Activated CD4-positive, alpha-beta T cell treated with anti-CD3 and anti-CD28 coated beads, Interleukin-2, amount 50 U/mL, for 16 hours (primary cell): ENCODE data around the gene KDM1B.
A peak's percentile ranks its signal among the peaks of the same experiment; 100 is the strongest.

Source experiments
- DNase-seq: peaks from one replicate; pipeline ENCODE4 v3.0.0-alpha.2; 2020

Gene KDM1B

DNA sequence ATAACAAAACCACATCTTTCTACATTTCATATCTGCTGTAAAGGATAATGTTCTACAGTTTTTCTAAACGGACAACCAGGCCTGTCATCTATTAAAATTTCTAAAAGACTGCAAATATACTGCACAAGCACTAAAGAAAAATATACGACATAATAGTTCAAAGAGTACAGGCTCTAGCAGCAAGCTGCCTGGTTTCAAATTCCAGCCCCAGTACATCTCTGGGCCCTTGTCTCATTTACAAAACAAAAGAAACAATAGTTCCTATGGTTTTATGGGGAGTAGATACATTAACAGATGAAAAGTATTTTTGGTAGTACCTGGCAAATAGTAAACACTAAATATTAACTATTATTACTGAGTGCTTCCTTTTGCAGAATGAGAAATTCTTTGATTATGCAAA lies 85.0 kb downstream of the KDM1B start:
- DNase-seq = no peak

DNA sequence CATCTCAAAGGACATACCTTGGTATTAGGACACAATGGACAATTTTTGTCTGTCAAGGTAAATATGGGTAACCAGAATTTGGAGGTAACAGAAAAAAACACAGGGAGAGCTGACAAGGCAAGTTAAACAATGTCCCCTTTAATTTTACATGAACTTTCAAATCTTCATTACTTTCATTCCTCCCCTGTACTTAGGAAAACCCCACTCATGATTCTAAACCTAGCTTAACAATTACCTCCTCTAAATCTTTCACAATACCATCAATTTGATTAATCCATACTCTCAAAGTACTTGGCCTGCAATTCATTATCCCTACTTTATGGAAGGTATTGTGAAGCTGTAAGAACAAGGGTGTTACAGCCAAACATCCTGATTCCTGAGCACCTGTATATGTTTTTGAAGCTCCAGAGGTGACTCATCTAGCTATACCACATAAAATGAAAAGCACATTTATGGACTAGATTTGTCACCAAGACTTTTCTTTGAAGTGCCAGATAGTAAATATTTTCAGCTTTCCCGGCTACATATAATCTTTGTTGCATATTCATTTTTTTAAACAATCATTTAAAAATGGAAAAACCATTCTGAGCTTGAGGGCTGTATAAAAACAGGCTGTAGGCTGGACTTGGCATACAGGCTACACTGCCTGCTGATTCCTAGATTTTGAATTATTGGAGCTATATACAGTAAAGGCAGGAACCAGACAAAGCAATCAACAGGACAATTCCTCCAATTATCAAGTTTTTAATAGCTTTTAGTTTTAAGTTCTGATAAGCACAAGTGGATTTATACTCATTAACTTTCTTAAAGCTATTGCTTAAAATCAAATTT lies 86.2 kb downstream of the KDM1B start:
- peak; percentile 35 for DNase-seq

DNA sequence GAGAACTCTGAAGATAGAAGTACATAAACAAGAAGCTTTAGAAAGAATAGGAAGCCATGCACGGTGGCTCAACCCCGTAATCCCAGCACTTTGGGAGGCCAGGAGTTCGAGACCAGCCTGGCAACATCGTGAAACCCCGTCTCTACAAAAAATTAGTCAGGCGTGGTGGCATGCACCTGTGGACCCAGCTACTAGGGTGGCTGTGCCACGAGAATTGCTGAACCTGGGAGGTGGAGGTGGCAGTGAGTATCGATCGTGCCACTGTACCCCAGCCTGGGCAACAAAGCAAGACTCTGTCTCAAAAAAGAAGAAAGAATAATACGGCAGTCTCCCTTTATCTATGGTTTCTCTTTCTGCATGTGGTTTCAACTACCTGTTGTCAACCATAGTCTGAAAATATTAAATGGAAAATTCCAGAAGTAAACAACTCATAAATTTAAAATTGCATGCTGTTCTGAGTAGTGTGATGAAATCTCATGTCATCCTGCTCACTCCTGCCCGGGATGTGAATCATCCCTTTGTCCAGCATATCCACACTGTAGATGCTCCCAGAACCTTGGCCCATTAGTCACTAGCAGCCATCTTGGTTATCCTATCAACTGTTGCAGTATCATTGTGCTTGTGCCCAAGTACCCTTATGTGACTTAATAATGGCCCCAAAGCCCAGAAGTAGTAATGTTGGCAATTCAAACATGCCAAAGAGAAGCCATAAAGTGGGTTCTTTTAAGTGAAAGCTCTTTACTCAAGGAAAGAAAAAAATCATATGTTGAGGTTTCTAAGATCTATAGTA lies 87.0 kb downstream of the KDM1B start:
- no peak for DNase-seq

DNA sequence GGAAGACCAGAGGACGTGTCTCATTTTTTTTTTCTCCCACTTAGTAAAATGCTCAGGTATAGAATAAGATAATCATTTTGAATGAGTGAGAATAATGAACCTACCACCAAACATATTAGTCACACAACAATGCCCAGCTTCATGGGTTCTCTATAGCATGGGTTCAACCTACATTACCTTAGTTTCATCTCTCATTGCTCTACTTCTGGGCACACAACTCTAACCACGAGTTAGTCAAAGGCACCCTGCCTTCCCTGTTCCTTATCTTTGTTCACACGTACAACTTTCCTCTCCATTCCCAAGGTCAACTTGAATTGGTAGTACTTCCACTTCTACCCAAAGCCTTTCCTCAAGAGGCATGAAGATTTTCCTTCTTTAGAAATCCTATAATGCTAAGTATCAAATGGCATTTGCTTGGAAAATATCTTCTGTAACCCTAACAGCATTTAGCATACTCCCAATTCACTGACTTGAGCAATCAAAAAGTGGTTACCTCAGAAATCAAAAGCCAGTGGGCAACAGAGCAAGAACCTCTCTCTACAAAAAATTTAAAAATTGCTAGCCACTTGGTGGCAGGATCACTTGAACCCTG lies 88.2 kb downstream of the KDM1B start:
- peak; percentile 28 for DNase-seq

DNA sequence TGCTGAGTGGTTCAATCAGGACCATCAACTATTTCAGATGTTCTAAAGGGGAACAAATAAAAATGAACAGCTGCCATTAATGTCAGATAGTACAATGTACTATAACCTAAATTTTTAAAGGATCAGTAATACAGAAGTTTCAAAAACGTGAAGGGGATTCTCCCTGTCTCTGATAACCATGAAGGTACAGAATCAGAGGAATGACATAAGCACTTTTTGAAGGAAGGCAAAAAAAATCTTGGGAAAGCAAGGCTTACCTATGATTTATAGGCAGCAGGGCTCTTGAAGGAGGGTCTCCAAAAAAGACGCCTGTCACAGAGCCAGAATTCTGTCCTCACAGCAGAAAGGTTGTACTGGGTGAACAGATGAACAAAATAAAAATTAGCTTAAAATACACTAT lies 89.0 kb downstream of the KDM1B start:
- DNase-seq = no peak

DNA sequence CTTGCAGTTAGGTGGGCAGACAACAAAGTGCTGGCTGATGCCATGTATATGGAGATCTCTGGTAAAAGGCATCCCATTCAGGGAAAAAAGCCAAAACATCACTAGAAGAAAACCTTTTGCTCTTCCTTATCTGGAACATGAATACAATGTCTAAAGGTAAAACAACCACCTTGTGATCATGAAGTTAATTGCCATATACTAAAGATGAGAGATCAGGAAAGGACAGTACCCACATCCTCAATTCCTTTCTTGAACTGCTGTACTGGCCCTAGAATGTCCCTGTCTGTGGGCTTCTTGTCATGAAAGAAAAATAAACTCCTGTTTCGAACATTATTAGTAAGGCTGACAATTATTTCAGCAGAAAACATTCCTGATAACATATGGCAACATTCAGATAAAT lies 89.9 kb downstream of the KDM1B start:
- DNase-seq = no peak

DNA sequence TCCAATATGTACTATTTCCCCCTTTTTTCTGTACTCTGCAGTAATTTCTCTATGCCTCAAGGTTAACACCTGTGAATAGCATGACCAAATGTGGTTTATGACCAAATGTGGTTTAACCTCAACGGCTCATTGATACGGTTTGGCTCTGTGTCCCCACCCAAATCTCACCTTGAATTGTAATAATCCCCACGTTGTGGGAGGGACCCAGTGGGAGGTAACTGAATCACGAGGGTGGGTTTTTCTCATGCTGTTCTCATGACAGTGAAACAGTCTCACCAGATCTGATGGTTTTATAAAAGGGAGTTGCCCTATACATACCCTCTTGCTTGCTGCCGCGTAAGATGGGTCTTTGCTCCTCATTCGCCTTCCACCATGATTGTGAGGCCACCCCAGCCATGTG lies 90.4 kb downstream of the KDM1B start:
- peak; percentile 64 for DNase-seq

DNA sequence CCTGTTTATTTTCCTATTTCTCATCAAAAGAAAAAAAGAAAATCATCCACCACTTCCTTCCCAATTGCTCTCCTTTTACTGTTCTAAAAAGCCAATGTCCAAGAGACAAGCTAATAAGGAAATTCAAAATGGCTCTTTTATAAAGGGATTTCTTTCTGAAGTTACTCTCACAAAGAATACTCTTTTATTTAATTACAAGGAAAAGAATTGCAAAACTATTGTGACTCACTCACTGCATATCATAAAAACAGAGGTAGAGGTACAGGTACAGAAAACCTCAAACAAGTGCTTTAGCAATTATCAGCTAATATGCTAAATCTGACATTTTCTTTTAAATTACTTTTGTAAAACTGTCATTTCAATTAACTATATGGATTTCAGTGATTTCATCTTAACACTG lies 91.0 kb downstream of the KDM1B start:
- no peak for DNase-seq

DNA sequence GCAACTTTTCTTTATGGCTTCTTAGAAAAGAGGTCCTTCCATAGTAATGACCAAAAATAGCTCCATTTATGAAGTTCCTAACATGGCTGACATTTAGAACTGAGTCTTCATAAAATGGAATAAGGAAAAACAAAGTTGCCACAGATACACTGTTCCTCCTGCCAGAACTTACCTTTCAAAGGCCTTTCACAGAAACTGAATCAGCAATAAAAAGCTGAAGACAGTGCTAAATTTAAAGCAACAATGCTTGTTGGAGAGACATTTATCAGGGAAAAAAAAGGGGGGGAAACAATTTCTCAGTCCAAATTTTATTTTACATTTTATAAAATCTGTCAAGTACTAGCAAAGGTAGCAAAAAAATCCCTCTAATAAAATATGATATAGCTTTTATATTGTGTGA lies 91.8 kb downstream of the KDM1B start:
- DNase-seq = no peak

DNA sequence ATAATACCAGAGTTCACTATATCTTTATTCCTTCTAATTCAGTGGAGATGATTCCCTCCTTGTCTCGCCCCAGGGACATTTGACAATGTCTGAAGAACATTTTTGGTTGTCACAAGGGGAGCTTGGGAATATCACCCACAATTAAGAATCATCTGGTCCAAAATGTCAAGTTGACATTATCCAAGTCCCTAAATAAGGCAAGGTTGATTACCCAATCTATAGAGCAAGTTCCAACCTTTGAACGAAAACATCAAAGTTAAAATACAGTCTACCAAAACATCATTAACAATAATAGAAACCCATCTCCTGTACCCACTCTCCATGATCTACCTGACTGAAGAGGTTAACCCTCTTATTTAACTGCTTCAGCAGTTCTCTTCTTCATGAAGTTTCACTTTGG lies 93.5 kb downstream of the KDM1B start:
- DNase-seq = no peak

DNA sequence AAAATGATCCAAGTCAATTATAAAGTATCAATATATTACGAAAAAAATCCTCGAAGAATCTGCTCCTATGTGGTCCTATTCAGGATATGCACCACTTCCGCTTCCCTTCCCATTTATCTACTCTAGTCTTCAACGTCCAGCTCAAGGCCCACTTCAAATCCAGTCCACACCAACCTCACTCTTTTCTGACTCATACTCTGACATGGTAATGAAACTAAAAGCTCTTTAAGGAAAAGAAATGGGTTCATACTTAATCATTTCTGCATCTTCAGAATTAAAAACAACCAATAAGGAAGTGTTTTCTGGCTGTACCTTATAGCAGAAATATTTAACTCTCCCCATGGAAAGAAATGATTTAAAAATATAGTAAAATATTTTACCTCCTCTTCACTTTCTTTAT lies 94.0 kb downstream of the KDM1B start:
- DNase-seq = no peak

DNA sequence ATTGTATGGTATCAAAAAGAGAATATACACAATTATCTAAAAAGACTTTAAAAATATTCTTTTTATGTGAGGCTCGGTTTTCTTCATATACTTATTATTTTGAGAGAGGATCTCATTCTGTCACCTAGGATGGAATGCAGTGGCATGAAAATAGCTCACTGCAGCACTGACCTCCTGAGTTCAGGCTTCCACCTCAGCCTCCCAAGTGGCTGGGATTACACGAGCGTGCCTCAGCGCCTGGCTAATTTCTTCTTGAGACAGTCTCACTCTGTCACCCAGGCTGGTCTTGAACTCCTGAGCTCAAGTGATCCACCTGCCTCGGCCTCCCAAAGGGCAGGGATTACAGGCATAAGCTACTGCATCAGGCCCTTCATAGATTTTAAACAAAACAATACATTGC lies 98.4 kb downstream of the KDM1B start:
- no peak for DNase-seq

DNA sequence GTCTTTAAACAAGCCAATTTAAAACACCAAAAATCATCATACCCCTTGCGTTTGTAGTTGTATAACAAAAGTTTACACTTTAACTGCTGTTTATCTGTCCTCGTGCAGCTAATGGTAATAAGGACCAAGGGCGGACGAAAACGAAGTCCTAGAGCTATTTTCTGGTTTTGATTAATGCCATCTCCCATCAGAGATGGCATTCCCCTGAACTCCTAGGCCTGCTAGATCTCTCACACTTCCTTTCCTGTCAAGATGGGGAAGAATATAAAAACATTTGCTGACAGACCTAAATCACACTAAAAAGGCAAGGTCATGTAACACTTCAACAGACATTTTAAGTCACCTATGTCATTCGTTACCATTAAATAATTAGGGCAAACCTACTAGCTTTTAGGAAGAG lies 99.6 kb downstream of the KDM1B start:
- DNase-seq = no peak

DNA sequence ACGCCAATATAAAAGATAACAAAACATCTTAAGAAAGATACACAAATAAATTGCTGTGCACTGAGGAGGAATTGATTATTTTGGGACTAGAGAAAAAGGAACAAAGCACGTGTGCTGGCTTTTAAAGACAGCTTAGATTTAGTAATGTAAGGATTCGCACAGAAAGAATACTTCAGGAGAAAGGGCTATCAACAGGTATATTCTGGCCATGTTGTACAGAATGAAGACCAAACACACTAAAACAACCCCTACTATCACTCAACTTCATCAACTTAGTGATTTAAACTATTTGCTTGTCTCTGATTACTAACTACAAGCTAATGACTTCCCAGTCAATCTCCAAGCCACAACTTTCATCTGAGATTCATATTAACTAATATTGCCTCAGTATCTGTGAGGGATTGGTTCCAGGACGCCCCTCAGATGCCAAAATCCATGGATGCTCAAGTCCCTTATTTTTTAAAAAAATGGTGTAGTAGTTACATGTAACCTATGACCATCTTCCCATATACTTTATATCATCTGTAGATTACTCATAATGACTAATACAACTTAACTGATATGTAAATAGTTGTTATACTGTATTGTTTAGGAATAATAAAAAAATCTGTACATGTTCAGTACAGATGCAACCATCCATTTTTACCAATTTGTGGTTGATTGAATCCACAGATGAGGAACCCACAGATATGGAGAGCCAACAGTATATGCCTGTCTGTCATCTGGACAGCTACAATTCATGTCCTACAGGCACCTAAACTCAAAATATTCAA lies 104.6 kb downstream of the KDM1B start:
- no peak for DNase-seq

DNA sequence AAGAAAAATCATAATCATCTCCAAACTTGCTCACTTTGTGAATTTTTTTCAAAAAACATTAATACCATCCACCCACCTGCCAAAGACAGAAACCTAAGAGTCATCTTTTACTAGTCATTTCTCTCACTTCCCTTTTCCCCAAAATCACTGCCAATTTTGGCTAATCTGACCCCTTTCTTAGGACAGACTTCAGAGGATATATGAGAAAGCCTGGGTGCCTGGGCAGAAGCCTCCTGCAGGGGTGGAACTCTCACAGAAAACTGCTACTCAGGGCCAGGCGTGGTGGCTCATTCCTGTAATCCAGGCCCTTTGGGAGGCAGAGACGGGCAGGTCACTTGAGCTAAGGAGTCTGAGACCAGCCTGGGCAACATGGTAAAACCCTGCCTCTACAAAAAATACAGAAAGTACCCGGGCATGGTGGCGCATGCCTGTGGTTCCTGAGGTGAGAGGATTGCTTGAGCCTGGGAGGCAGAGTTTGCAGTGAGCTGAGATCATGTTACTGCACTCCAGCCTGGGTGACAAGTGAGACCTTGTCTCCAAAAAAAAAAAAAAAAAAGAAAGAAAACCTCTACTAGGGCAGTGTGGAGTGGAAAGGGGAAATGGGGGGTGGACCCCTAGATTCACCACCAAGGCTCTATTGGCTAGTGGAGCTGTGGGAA lies 105.4 kb downstream of the KDM1B start:
- DNase-seq = peak; percentile 55

DNA sequence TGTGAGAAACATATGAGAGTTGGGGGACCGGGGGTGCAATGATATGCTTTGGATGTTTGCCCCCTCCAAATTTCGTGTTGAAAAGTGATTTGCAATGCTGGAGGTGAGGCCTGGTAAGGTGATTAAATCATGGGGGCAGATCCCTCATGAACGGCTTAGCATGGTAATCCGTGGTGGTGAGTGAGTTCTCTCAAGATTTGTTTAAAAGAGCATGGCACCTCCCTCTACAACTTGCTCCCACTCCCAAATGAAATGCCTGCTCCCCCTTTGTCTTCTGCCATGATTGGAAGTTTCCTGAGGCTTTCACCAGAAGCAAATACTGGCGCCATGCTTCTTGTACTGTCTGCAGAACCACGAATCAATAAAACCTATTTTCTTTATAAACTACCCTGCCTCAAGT lies 106.7 kb downstream of the KDM1B start:
- no peak for DNase-seq

DNA sequence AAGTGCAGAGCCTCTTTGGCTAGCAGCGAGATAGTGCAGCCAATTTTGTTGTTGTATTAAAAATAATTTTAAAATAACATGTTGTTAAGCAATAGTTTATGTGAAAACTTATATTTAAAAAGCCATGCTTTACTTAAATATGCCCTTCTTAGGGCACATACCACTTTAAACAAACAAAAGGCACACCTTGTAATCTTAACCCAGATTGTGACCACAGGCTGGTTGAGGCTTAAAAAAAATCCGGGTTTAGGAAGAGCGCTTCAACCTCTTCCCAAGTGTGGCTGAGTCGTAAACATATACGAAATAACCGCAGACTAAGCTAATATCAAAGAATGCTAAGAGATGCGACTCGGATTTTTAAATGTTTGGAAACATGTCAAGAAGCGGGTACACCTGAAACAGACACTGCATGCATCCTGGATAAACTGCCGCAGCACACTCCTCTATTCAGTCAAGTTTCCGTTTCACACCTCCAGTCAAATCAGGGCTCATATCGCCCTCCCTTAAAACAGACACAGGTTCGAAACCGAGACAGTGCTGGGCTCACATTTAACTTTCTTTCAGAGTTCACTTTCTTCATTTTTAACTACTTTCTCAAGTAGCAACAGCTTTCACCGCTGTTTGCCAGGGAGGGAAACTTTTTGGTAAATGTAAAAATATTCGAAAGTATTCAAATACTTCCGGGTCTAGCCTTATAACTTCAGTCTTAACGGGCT lies 107.6 kb downstream of the KDM1B start:
- DNase-seq = peak; percentile 83

DNA sequence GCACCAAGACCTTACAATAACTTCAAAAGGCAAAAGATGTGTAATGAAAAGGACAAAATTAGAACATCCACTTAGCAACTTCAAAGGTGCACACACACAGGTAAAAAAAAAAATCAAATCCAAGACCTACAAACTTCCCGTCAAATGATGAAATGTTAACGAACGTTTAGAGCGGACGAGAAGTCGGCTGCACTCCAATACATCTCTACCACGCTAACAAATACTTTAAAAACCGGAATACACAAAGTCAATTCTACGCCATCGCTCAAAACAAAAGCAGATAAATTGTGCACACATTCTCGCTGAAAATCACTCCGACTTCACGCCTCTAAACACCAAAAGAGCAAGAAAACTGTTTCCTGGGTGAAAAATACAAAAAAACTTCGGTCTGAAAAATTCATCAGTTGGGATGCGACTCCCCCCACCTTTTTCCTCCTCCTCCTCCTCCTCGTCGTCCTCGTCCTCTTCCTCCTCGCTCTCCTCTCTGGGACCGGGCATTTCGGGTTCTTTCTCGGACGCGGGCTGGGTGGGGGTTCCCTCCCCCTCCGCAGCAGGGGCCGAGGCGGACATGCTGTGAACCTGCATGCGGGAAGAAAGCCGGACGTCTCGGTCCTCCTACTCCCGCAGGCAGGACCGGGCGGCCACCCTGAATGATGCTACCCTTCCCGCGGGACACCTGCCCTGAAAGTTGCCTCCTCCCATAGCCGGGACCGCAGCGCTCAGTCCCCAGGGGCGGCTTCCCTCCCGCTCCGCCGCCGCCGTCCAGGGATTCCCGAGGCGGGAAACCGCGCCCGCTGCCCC lies 108.4 kb downstream of the KDM1B start:
- DNase-seq = peak; percentile 33

DNA sequence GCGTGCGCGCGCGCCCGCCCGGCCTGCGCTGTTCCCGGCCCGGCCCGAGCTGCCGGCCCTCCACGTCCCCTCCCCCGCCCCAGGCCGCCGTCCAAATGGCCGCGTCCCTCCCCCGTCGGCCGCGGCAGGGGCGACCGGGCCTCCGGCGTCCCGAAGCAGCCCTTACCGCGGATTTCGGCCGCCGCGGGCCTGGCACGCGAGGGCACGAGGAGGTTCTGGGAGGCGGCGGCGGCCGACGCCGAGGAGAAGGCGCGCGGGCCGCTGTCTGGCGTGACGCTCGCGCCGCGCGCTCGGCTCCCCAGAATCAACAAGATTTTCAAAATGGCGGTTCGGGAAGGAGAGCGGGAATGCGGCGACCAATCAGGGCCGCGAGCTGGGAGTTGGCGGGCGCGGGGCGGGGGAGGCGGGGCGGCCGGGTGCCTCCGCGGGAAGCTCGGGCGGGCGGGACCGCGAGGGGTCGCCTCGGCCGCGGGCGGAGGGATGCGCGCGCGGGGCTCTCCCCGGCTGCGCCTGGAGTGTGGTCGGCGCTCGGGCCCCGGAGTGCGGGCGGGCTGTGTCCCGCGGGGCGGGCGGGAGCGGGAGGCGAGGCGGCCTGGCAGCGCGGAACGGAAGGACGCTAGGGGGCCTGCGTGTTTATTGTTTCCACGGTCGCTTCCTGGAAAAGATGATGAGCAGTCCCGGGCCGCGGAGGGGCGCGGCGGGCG lies 109.1 kb downstream of the KDM1B start, which contains the start of gene DEK:
Gene DEK, minus strand, starts transcription at position 312 of the 704 bp plus-strand sequence. CDS start 543 bp downstream, outside the sequence.
- peak; percentile 86 for DNase-seq

DNA sequence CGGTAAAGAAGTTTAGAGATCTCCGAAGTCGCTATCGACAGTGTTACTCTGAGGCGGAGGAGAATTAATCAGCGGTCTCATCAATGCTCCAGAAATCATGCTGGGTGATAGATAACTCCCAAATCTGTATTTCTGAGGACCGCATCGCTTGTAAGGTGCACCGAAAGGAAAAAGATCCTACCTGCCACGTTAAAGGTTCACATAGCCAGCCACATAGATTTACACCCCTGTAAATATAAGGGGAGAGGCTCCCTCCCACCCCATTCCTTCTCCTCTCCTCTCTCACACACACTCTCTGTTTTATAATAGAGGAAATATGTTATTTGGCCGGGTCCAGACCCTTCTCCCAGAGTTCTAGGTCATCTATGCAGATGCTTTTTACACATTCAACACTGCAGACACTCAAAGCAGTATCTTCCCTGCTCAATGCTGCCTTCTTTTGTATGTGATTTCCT lies 109.7 kb downstream of the KDM1B start:
- DNase-seq = no peak
